ENCODE data around the gene HS2ST1. TPM values are rescaled to one million over a fixed set of nuclear protein-coding genes. Genes with fewer than 3 reads are reported as not detected.
"Not testable (repeated sequence)": the region's sequence is repeated elsewhere in the genome, so short reads cannot be mapped to it uniquely, and the experiment has no call there.

The HS2ST1 gene
- total RNA-seq, 2 donors from 2014 or later, result 6.5 to 10.4 TPM

- H3K4me3 ChIP-seq, result no peak overlapping the region
- TF ChIP-seq CTCF (IDR thresholded peaks at IDR 0.05), result no peak
- no peak overlapping the region for H3K27ac ChIP-seq
- H3K27me3 ChIP-seq (replicated peaks; ENCODE audit: insufficient read depth), result no peaks in the 10 kb centered on the region
- H3K4me1 ChIP-seq (ENCODE audit: control insufficient read depth in 1 of 2, low read depth in 2 of 2), result no peaks in the 10 kb centered on the region
- H3K9me3 ChIP-seq, result no peaks in the 10 kb centered on the region
- DNase-seq (ENCODE audit: low spot score), result no peak
- no peaks in the 10 kb centered on the region for H3K36me3 ChIP-seq
- ATAC-seq (ENCODE audit: insufficient number of reproducible peaks, low FRiP score, low read depth), result no peak
Observed at GRCh38 chr1:86956221-86956620, 41.8 kb downstream of the HS2ST1 start.

- no peak for TF ChIP-seq CTCF (IDR thresholded peaks at IDR 0.05)
- no peak overlapping the region for H3K27ac ChIP-seq
- no peak for DNase-seq (ENCODE audit: low spot score)
- H3K4me3 ChIP-seq, result no peak overlapping the region
- no peak for ATAC-seq (ENCODE audit: insufficient number of reproducible peaks, low FRiP score, low read depth)
- H3K9me3 ChIP-seq, result no peaks in the 10 kb centered on the region
- no peaks in the 10 kb centered on the region for H3K36me3 ChIP-seq
- no peaks in the 10 kb centered on the region for H3K27me3 ChIP-seq (replicated peaks; ENCODE audit: insufficient read depth)
- H3K4me1 ChIP-seq (ENCODE audit: control insufficient read depth in 1 of 2, low read depth in 2 of 2), result no peaks in the 10 kb centered on the region
Observed at GRCh38 chr1:86957221-86957620, 42.8 kb downstream of the HS2ST1 start.

- ATAC-seq (ENCODE audit: insufficient number of reproducible peaks, low FRiP score, low read depth) (no peak), DNase-seq (ENCODE audit: low spot score) (no peak)
- Histone ChIP-seq H3K4me1 (ENCODE audit: control insufficient read depth in 1 of 2, low read depth in 2 of 2) (no peaks in the 10 kb centered on the region), H3K27me3 (replicated peaks; ENCODE audit: insufficient read depth) (no peaks in the 10 kb centered on the region), H3K9me3 (no peaks in the 10 kb centered on the region), H3K27ac (no peak overlapping the region), H3K4me3 (no peak overlapping the region), H3K36me3 (no peaks in the 10 kb centered on the region)
- TF ChIP-seq CTCF (IDR thresholded peaks at IDR 0.05), result no peak
Observed at GRCh38 chr1:86960548-86960947, 46.1 kb downstream of the HS2ST1 start.

GRCh38 chr1:86963841-86964240 is 49.4 kb downstream of the HS2ST1 start:
- H3K36me3 ChIP-seq; H3K4me3 ChIP-seq; DNase-seq (ENCODE audit: low spot score); H3K9me3 ChIP-seq; H3K27ac ChIP-seq; H3K4me1 ChIP-seq (ENCODE audit: control insufficient read depth in 1 of 2, low read depth in 2 of 2); H3K27me3 ChIP-seq (replicated peaks; ENCODE audit: insufficient read depth); ATAC-seq (ENCODE audit: insufficient number of reproducible peaks, low FRiP score, low read depth): not testable (repeated sequence)

- no peak for DNase-seq (ENCODE audit: low spot score)
- H3K9me3 ChIP-seq, result no peaks in the 10 kb centered on the region
- H3K27ac ChIP-seq, result no peak overlapping the region
- no peaks in the 10 kb centered on the region for H3K27me3 ChIP-seq (replicated peaks; ENCODE audit: insufficient read depth)
- no peaks in the 10 kb centered on the region for H3K4me1 ChIP-seq (ENCODE audit: control insufficient read depth in 1 of 2, low read depth in 2 of 2)
- H3K36me3 ChIP-seq, result no peaks in the 10 kb centered on the region
- H3K4me3 ChIP-seq, result no peak overlapping the region
- TF ChIP-seq CTCF (IDR thresholded peaks at IDR 0.05), result peak; percentile 56
- no peak for ATAC-seq (ENCODE audit: insufficient number of reproducible peaks, low FRiP score, low read depth)
Observed at GRCh38 chr1:86965012-86965826, 50.8 kb downstream of the HS2ST1 start.

GRCh38 chr1:86965827-86966182 is 51.4 kb downstream of the HS2ST1 start:
- TF ChIP-seq CTCF (IDR thresholded peaks at IDR 0.05), result no peak
- no peak overlapping the region for H3K27ac ChIP-seq
- H3K9me3 ChIP-seq, result no peaks in the 10 kb centered on the region
- H3K4me1 ChIP-seq (ENCODE audit: control insufficient read depth in 1 of 2, low read depth in 2 of 2), result no peaks in the 10 kb centered on the region
- no peak for ATAC-seq (ENCODE audit: insufficient number of reproducible peaks, low FRiP score, low read depth)
- no peaks in the 10 kb centered on the region for H3K27me3 ChIP-seq (replicated peaks; ENCODE audit: insufficient read depth)
- H3K4me3 ChIP-seq, result no peak overlapping the region
- H3K36me3 ChIP-seq, result no peaks in the 10 kb centered on the region
- no peak for DNase-seq (ENCODE audit: low spot score)

Measured in thoracic aorta (tissue), 2 donors.